HG03457 (cell line): ENCODE results near the gene CDHR2.
A peak's percentile ranks its signal among the peaks of the same experiment; 100 is the strongest.
"Not testable (repeated sequence)": the region's sequence is repeated elsewhere in the genome, so short reads cannot be mapped to it uniquely, and the experiment has no call there.

Source experiments
- ATAC-seq: cut with Tn5 transposase; IDR thresholded peaks from one replicate; pipeline ENCODE4 v1.9.1; 2021; ENCODE audit warnings: moderate number of reproducible peaks; ENCODE audit not compliant: unreplicated experiment

Gene CDHR2

DNA sequence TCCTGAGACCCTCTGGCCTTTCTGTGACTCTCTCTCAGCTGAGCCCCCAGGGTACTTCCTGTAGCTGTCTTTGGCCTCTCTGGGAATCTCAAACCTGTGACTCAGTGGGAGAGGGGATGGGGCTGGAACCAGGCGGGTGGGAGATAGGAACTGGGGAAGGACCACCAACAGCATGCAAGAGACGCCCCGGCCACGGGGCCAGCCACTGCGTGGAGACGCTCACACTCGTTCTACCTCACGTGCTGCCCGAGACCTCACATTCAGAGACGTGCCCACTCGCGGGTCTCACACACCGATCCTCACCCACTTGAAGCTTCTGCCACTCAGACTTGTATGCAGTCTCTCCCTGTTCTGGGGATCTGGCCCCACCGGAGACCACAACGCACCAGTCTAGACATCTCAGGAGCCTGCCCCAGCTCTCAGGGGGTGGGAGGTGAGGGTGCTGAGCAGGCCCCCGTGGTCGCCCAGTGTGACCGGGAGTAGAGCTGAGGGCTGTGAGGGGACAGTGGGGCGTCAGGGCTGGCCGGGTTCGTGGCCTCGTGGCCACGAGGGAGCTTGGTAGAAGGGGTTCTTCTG lies 47.0 kb downstream of the CDHR2 start:
- ATAC-seq, result no peak

DNA sequence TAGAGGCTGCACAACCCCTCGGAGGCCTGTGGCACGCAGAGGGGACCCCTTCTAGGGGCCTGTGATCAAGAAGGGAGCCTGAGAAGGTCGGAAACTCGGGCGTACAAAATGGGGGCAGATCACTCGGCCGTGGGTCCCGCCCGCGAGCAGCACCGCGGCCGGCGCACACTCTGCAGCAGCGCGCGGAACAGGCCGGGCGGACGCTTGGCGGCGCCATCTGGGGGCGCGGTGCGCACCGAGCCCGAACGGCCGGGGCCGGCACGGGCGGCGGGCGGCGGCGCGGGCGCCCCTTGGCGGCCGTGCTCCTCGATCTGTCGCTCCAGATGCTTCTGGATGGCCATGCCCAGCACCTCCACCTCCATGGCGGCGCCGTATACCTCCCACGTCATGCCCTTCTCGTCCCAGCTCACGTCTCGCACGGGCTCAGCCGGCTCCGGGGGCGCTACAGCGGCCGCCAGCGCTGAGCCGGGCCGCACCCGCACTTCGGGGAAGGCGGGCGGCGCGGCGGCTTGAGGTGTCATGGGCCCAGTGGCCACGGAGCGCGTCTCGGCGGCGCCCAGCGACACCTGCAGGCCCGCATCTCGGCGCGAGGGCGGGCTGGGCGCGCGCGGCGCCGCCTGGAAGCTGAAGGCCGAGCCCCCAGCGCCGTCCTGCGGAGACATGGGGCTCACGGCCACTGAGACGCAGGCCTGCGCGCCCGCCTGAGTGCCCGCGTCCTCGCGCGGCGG lies 47.7 kb downstream of the CDHR2 start:
- no peak for ATAC-seq

DNA sequence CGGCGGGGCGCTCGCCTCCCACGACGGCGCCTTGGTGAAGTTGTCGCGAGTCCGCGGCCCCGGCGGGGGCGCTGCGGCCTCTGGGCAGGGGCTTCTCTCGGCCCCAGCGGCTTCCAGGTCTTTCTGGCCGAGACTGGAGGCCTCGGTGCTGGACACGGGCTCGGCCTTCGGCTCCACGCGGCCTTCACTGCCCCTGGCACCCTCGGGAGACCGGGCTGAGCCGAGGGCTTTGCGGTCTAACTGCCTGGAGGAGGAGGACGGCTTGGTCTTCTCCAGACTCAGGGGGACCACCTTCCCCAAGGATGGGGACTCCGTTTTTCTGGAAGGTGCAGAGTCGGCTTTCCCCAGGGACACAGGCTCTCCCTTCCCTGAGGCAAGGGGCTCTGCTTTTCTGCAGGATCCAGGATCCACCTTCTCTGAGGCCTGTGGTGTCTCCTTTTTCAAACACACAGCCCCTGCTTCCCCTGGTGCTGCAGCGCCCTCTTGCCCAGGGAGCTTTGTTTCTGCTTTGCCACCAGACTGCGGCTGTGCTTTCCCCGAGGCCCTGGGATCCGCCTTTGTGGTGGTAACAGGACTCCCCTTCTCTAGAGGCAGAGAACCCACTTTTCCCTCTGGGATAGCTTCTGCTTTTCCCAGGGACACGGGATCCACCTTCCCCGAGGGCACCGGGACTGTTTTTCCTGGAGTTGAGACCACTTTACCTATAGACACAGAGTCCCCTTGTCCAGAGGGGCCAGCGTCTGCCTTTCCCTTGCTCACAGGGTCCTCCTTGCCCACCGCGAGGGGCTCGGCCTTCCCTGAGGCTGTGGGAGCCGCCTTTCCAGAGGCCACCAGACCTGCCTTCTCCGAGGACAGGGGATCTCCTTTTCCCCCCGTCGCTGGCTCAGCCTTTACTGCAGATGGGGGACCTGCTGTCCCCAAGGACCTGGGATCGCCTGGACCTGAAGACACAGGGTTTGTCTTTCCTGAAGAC lies 48.6 kb downstream of the CDHR2 start:
- no peak for ATAC-seq

DNA sequence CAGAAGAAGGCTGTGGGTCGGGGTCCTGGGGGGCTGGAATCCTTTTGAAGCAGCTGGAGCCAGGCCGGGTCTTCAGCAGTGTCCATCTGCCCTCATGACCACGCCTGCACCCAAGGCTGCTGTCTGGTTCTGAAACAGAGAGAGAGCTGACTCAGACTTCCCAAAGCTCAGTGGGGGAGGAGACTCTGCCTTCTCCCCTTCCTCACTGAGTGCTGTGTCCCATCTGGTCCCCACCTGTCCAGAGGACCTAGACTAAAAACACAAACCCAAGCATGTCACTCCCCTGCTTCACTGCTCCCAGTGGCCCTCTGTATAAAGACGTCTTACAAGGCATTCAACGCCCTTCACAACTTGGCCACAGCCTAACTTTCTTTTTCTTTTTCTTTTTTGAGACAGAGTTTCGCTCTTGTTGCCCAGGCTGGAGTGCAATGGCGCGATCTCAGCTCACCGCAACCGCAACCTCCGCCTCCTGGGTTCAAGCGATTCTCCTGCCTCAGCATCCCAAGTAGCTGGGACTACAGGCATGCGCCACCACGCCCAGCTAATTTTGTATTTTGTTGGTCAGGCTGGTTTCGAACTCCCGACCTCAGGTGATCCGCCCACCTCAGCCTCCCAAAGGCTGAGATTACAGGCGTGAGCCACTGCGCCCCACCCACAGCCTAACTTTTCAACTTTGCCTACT lies 50.7 kb downstream of the CDHR2 start:
- not testable (repeated sequence) for ATAC-seq

DNA sequence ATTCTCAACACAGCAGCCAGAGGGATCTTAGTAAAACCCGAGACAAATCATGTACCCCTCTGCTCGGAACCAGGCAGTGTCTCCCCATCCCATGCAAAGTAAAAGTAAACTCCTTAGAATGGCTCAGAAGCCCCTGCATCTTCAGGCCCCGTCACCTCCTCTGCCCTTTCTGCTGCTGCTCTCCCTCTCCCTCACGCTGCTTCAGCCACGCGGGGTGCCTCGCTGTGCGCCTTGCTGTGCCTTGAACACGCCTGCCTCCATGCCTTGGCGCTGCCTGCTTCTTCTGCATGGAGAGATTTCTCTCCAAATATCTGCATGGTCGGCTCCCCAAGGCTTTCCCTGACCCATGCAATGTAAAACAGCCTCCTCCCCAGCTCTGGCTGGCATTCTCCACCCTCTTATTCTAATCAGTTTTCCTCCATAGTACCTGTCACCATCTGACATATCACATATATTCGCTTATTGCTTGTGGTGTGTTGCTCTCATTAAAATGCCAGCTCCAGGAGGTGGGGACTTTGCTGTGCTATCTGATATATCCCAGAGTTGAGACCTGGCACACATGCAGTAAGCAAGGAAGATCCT lies 52.9 kb downstream of the CDHR2 start:
- ATAC-seq, result no peak

DNA sequence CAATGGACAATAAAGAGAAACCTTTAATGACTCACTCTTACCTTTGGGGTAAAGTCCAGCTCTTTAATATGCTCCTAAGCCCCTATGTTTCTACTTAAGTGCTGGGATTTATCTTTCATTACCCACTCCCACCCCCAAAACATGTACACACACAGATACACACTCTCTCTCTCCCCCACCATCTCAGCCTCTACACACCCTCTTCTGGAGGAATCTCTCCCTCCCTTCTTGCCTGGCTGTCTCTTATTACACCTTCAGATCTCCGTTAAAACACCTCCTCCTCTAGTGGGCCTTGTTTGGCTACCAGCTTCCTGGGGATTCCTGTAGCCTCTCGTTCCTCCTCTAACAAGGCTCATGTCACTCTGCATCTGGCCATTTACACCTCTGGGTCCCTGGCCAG lies 53.9 kb downstream of the CDHR2 start:
- no peak for ATAC-seq

DNA sequence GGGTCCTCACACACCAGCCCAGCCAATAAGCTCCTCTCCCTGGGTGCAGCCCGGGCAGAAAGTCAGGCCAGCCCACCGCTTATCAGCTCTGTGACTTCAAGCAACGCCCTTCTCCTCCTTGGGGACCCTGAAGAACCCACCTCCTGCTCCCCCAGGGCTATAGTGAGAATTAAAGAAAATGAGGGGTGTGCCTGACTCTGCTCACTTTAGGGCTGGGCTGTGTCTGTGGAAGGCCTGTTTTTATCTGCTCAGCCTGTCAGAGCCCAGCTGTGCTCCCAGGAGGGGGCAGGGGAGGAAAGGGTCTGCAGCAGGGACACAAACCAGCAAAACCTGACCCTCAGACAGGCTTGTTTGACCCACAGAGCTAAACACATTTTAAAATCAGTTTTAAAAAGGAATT lies 56.9 kb downstream of the CDHR2 start:
- no peak for ATAC-seq

DNA sequence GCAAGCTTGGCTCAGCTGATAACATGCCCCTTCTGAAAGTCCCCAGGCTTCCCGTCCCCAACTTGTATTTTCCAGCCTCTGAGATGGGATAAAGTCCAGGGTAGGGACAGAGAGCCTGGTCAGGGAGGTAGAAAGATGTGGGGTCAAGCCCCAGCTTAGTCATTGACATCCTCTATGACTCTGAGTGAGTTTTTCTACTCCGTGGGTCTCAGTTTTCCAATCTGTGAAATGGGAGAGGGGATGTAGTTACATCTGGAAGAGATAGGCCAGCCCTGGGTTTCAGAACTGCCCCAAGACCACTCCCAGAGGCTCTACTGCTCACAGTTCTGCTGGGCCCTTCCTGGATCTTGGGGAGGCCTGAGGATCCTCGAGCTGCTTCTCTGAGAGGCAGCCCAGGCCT lies 57.7 kb downstream of the CDHR2 start:
- no peak for ATAC-seq

DNA sequence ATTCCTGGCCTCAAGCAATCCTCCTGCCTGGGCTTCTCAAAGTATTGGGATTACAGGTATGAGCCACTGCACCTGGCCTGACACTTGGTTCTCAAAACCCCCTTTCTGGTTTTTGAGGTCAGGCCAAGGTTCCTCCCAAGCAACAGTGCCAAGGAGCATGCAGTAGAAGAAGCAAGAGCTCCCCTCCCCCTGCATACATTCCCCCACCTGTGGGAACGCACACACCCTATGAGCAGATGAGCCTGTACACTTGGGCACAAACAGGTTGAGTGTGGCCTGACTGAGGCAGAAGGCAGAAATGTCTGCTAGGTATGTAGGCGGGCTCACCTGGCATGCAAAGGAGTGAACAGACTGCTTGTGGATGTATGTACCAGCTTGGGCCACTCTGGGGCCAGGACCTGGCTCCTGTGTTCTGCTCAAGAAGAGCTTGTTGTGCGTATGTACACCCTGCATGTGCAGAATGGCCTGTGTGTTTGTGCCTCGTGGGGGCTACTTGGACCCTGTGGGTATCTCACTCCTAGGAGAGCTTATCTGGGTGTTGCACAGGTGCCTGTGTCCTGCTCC lies 59.1 kb downstream of the CDHR2 start:
- ATAC-seq, result no peak

DNA sequence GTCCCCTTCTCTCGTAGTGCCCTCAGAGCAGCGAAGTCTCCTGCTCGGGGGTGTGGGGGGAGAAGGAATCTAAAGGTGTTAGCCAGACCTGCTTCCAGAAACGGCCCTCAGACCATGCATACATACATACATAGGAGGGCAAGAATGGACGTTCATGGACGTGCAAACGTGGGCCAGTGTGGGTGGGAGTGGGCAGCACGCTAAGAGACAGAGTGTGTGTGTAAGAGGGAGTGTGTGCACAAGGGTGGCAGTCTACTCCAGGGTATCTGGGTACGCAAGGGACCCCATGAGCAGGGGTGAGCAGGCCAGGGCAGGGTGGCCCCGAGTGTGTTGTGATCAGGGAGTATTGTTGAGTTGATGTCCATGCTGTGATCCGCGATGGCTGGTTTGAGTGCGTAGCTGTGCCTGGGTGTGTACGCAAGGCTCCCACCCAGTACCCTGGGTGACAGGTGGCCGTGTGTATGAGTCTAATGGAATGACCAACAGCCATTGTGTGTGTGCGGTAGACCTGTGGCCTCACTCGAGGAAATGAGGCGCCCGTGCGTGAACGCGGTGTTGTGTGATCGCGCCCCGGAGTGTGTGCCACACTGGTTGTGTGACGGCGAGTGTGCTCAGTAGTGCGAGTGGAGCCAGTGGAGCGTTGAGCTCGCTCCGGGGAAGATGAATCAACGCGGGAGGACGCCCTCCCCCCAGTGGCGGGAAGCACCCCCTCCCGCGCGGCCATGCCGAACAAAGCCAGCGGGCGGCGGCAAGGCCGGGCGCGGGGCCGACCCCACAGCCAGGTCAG lies 60.0 kb downstream of the CDHR2 start:
- peak; percentile 20 for ATAC-seq

DNA sequence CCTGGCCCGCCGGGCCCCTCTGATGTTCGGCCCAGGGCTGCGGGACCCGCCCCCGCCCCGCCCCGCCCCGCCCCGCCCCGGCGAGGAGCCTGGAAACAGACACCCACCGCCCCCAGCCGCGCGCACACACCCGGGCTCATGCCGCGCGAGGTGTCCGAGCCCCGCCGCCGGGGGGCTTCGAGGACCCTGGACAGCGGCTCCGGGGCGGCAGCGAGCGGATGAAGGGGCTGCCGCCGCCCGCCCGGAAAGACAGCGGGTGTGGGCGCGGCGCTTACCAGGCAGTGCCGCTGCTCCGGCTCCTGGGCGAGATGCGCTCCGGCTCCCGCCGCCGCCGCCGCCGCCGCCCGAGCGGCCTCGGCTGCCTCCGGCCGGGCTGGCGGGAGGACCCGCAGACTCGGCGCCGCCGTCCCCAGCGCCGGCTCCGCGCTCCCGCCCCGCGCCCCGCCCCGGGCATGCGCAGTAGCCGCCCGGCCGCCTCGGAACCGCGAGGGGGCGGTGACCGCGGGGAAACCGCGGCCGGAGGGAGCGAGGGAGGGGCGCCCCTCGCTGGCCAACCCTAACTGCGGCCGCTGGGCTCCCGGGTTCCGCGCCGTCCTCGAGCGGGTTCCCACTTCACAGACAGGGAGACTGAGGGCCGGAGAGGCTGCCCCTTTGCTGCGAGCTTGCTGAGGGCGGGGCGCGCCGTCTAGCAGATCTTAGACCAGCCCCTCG lies 60.7 kb downstream of the CDHR2 start, which contains the start of gene GPRIN1:
TSS of gene GPRIN1 (minus strand) at position 433 of the 711 bp plus-strand sequence. CDS start 10,322 bp downstream, outside the sequence.
- ATAC-seq, result peak; percentile 61

DNA sequence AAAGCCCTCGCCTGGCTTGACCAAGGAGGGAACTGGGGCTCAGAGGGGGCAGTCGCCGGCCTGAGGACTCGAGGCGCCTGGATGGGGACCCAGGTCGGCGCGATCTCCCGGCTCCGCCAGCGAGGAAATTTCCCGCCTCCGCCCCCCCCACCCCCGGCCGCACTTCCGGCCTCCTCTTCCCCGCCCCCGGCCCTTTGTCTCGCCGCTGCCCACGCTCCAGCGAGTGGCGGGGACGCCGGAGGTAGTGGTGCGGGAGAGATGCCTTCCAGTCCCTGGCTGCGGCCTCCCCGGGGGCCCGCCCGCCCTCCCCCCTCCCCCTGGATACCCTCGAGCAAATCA lies 61.3 kb downstream of the CDHR2 start:
- no peak for ATAC-seq

DNA sequence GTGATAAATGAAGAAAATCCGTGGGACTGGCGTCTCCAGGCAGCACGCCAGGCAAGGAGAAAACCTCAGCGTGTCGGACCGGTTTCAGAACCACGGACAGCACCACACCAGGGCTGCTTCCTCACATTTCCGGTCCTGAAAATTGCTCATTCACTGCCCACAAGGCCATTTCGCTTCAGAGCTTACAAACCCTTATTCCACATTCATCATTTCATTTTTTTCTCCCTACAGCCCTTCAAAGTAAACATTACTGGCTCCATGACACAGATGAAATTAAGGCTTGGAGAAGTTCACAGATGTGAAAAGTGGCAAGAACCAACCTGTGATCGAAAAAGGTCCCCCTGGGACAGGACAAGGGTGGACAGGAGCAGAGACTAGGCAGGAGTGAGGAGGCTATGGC lies 62.3 kb downstream of the CDHR2 start:
- ATAC-seq, result no peak

DNA sequence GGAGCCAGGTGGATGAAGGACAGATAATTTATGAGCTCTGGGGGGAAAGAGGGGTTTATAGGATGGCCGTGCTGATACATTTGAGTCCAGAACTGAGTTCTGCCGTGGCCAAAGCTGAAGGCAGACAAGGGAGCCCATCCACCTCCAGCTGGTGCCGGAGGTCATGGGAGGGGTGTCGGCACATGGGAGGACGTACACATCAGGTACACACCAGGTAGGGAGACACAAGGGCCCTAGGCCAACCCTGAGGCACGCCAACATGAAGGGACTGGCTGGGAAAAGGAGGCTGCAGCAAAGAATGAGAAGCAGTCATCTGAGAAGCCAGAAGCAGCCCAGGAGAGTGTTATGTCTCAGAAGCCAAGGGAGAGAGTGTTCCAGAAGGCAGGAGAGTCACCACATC lies 62.9 kb downstream of the CDHR2 start:
- ATAC-seq, result no peak

DNA sequence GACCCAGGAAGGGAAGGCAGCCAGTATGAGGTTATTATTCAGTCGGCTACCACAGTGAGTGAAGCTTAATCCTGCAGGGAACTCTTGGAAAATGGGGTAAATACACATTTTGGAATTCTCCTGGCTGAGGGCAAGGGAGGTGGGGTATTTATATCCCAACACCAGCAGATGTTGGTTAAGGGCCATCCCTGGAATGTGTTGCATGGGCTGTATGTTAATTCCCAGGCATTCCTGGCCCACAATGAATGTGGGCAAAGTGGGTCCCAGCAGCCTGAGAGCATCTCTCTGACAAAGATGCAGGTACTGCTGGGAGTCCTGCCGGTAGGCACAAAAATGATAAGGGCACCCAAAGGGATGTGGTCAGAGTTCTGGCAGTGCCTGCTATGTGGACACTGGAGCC lies 63.7 kb downstream of the CDHR2 start:
- no peak for ATAC-seq

DNA sequence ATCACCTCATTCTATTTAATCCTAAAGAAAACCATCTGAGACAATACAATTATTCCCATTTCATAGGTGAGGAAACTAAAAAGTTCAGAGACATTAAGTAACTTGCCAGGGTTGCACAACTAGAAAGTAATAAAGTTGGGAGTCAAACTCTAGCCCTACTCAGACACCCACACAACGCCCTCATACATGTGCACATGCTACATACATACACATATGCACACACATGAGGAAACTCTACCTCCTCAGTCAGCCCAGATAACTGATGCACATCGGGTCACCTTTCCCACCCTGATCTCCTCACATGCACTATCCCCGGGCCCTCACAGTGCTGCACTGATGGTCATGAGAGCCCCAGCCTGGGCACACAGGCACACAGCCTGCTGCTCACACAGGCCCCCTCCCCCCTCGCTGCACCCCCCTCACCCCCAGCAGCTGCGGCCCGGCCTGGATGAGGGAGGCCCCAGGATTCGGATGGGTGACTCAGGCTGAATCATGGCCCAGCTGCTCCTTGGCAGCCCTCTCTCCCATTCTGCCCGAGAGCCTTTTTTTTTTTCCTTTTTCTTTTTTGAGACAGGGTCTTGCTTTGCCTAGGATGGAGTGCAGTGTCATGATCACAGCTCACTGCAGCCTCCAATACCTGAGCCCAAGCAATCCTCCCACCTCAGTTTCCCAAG lies 65.8 kb downstream of the CDHR2 start:
- no peak for ATAC-seq

DNA sequence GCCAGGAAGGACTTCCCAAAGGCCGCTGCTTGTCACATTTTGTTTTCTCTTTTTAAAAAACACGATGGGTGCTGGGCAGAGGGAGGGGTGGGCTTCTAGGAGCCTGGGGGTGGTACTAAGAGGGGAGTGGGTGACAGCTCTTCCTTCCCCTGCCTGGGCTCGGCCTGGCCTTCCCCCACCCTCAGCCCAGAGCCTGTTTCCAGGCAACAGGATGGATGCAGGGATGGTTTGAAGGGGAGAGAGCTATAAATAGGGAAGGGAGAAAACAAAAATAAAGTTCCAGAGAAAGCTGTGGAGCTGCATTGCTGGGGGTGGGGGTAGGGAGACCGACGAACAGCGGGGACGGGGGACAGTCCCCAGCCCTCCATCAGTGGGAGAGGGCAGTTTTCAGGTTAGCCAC lies 67.4 kb downstream of the CDHR2 start:
- ATAC-seq, result no peak

DNA sequence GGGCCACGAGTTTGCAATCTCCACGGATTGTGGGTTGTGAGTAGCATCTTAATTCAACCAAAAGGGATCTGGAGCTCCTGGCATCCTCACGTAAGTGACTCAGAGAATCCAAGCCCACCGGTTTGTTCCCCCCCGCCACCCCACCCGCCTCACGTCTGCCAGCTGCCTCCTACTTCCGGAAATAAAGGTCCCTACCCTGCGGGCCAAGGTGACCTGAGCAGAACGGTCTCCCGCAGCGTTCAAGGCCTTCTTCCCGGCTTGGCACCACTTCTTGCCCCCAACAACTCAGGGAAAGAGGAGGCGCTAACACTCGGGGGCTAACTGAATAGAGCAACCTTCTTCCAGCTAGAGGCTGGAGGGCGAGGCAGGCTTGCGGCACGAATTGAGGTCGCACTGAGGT lies 69.6 kb downstream of the CDHR2 start:
- ATAC-seq, result no peak

DNA sequence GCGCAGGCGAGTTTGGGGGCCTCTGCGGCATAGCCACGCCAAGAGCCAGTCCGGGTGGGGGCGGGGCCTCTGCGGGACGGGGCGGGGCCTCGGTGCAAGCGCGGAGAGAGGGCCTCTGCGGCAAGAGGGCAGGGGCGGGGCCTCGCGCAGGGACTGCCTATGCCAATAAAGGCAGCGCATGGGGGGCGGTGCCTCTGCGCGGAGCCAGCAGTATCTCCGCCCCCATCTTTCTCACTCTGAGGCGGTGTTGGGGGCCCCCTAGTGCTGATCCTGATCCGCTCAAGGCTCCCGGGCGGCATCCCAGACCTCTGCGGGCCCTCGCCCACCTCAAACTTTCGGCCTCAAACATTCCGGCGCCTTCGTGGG lies 70.0 kb downstream of the CDHR2 start:
- ATAC-seq, result no peak
